ENCODE measurements around the gene PITPNC1. TPM values are rescaled to one million over a fixed set of nuclear protein-coding genes. Genes with fewer than 3 reads are reported as not detected.
A peak's percentile ranks its signal among the peaks of the same experiment; 100 is the strongest.
"Not testable (repeated sequence)": the region's sequence is repeated elsewhere in the genome, so short reads cannot be mapped to it uniquely, and the experiment has no call there.

The PITPNC1 gene
- total RNA-seq, 1 donor from 2014 or later, result 16.1 TPM

GRCh38 chr17:67680445-67681224 lies 303.6 kb downstream of the PITPNC1 start:
- DNase-seq (ENCODE audit: low read depth in 2 of 2), result no peak

GRCh38 chr17:67682196-67682595 lies 305.1 kb downstream of the PITPNC1 start:
- no peak for DNase-seq (ENCODE audit: low read depth in 2 of 2)

GRCh38 chr17:67685351-67685750 lies 308.3 kb downstream of the PITPNC1 start:
- DNase-seq (ENCODE audit: low read depth in 2 of 2), result no peak

GRCh38 chr17:67686241-67686640 lies 309.2 kb downstream of the PITPNC1 start:
- no peak for DNase-seq (ENCODE audit: low read depth in 2 of 2)

- no peak for DNase-seq (ENCODE audit: low read depth in 2 of 2)
Observed at GRCh38 chr17:67687511-67687910, 310.4 kb downstream of the PITPNC1 start.

- peak; percentile 72 for DNase-seq (ENCODE audit: low read depth in 2 of 2)
Observed at GRCh38 chr17:67689534-67690177, 312.6 kb downstream of the PITPNC1 start.

GRCh38 chr17:67693811-67694210 lies 316.7 kb downstream of the PITPNC1 start:
- DNase-seq (ENCODE audit: low read depth in 2 of 2), result no peak

GRCh38 chr17:67696347-67696746 lies 319.3 kb downstream of the PITPNC1 start:
- no peak for DNase-seq (ENCODE audit: low read depth in 2 of 2)

GRCh38 chr17:67696853-67697498 lies 319.9 kb downstream of the PITPNC1 start:
- no peak for DNase-seq (ENCODE audit: low read depth in 2 of 2)

GRCh38 chr17:67700037-67700724 lies 323.1 kb downstream of the PITPNC1 start:
- DNase-seq (ENCODE audit: low read depth in 2 of 2), result no peak

GRCh38 chr17:67700725-67701119 lies 323.6 kb downstream of the PITPNC1 start:
- DNase-seq (ENCODE audit: low read depth in 2 of 2), result no peak

- not testable (repeated sequence) for DNase-seq (ENCODE audit: low read depth in 2 of 2)
Observed at GRCh38 chr17:67702861-67703260, 325.8 kb downstream of the PITPNC1 start.

GRCh38 chr17:67707442-67707841 lies 330.4 kb downstream of the PITPNC1 start:
- DNase-seq (ENCODE audit: low read depth in 2 of 2), result no peak

GRCh38 chr17:67708378-67708777 lies 331.3 kb downstream of the PITPNC1 start:
- no peak for DNase-seq (ENCODE audit: low read depth in 2 of 2)

- DNase-seq (ENCODE audit: low read depth in 2 of 2), result no peak
Observed at GRCh38 chr17:67711916-67712315, 334.8 kb downstream of the PITPNC1 start.

GRCh38 chr17:67712375-67712774 lies 335.3 kb downstream of the PITPNC1 start:
- DNase-seq (ENCODE audit: low read depth in 2 of 2), result no peak

GRCh38 chr17:67713169-67713568 lies 336.1 kb downstream of the PITPNC1 start:
- DNase-seq (ENCODE audit: low read depth in 2 of 2), result no peak

- no peak for DNase-seq (ENCODE audit: low read depth in 2 of 2)
Observed at GRCh38 chr17:67716405-67716798, 339.3 kb downstream of the PITPNC1 start.

GRCh38 chr17:67717192-67717623 lies 340.1 kb downstream of the PITPNC1 start:
- DNase-seq (ENCODE audit: low read depth in 2 of 2), result peak in 1 of 2 donors; percentile 33

- DNase-seq (ENCODE audit: low read depth in 2 of 2), result peak; percentile 99 to 100
Observed at GRCh38 chr17:67717624-67718324, 340.7 kb downstream of the PITPNC1 start, which contains the start of gene NOL11. NOL11 (plus strand) TSS chr17:67717936; CDS start chr17:67717948, 12 bp downstream.

- DNase-seq (ENCODE audit: low read depth in 2 of 2), result peak; percentile 24 to 54
Observed at GRCh38 chr17:67718325-67718941, 341.4 kb downstream of the PITPNC1 start.
